ENCODE measurements around the gene RIMBP2.

RIMBP2 gene

GRCh38 chr12:130433411-130433810 lies 282.7 kb downstream of the RIMBP2 start:
- DNase-seq = no peak

GRCh38 chr12:130431176-130431575 lies 284.9 kb downstream of the RIMBP2 start:
- DNase-seq = no peak

- DNase-seq = no peak
Observed at GRCh38 chr12:130429656-130430505, 286.2 kb downstream of the RIMBP2 start.

GRCh38 chr12:130428116-130428515 lies 288.0 kb downstream of the RIMBP2 start:
- no peak for DNase-seq

GRCh38 chr12:130427381-130427887 lies 288.7 kb downstream of the RIMBP2 start:
- DNase-seq = no peak

- DNase-seq = no peak
Observed at GRCh38 chr12:130425698-130426245, 290.3 kb downstream of the RIMBP2 start.

- DNase-seq = no peak
Observed at GRCh38 chr12:130424858-130425697, 291.0 kb downstream of the RIMBP2 start.

- DNase-seq = no peak
Observed at GRCh38 chr12:130423991-130424857, 291.9 kb downstream of the RIMBP2 start.

GRCh38 chr12:130423136-130423535 lies 293.0 kb downstream of the RIMBP2 start:
- no peak for DNase-seq

- DNase-seq = no peak
Observed at GRCh38 chr12:130422676-130423075, 293.4 kb downstream of the RIMBP2 start.

GRCh38 chr12:130421896-130422295 lies 294.2 kb downstream of the RIMBP2 start:
- DNase-seq = no peak

- no peak for DNase-seq
Observed at GRCh38 chr12:130420071-130420470, 296.0 kb downstream of the RIMBP2 start.

- DNase-seq = no peak
Observed at GRCh38 chr12:130419116-130419515, 297.0 kb downstream of the RIMBP2 start.

GRCh38 chr12:130418251-130418650 lies 297.8 kb downstream of the RIMBP2 start:
- DNase-seq = no peak

GRCh38 chr12:130414381-130414780 lies 301.7 kb downstream of the RIMBP2 start:
- no peak for DNase-seq

GRCh38 chr12:130413909-130414308 lies 302.2 kb downstream of the RIMBP2 start:
- no peak for DNase-seq

GRCh38 chr12:130412384-130412783 lies 303.7 kb downstream of the RIMBP2 start:
- DNase-seq = no peak

GRCh38 chr12:130405332-130405731 lies 310.8 kb downstream of the RIMBP2 start:
- DNase-seq = no peak

GRCh38 chr12:130401703-130402102 lies 314.4 kb downstream of the RIMBP2 start:
- DNase-seq = no peak

- no peak for DNase-seq
Observed at GRCh38 chr12:130398100-130398848, 317.8 kb downstream of the RIMBP2 start.

GRCh38 chr12:130396667-130397066 lies 319.4 kb downstream of the RIMBP2 start:
- DNase-seq = no peak

- DNase-seq = no peak
Observed at GRCh38 chr12:130394906-130395305, 321.2 kb downstream of the RIMBP2 start.
